HG03196 (cell line): Measurements from ENCODE around the gene PDE1C.

ENCODE experiments used
- ATAC-seq: cut with Tn5 transposase; IDR thresholded peaks from one replicate; pipeline ENCODE4 v1.9.1; 2021; ENCODE audit not compliant: unreplicated experiment

PDE1C gene

DNA sequence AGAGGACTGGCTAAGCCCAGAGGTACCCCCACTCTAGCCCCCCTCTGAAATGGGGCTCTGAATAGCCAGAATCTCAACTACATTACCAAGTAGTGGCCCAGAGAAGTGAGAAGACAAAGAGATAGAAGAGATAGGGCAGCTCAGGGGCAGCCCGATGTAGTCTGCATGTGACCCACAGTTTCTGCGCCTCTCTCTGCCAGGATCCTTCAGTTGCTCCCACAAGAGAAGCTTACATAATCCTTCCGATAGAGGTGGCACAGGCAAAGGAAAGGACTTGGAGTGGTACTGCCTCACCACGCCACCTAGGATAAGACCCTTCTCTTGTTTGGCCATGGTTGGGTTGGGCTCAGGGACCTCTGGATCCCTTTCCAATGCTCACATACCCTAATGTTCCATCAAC lies 5.4 kb upstream of the PDE1C start:
- no peak for ATAC-seq

- no peak for ATAC-seq
Observed at GRCh38 chr7:32074787-32075585, 4.8 kb upstream of the PDE1C start.

DNA sequence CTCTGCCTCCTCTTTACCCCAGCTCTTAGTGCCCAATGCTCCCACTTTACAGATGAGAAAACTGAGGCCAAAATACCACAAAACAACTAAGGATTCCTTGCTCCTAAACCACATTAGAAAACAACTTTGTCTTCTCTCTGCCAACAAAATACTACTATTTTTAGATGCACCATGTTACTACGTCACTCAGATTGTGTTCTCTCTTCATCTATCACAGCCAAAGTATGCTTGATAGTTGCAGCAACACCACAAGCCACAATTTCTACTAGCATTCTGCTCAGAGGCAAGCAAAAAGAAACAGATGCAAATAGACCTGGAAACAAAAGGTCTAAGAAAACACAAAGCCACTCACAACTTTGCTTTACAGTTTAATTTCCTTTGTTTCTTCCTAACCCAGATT lies 3.3 kb upstream of the PDE1C start:
- no peak for ATAC-seq

DNA sequence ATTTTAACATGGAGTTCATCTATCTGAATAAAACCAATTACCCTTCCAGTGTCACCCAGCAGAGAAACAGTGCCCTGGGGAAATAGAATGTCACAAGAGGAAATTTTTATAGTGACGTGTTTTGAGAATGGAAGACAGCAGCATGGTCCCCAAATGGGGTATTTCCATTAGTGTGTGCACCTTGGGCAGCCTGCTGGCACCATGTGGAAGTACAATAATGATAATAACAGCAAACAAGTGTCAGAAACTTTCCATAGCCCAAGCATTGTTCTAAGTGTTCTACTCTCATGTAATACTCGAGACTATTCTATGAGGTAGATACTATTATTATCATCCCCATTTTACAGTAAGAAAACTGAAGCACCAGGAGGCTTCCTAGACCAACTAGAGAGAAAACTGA lies 2.2 kb upstream of the PDE1C start:
- no peak for ATAC-seq

DNA sequence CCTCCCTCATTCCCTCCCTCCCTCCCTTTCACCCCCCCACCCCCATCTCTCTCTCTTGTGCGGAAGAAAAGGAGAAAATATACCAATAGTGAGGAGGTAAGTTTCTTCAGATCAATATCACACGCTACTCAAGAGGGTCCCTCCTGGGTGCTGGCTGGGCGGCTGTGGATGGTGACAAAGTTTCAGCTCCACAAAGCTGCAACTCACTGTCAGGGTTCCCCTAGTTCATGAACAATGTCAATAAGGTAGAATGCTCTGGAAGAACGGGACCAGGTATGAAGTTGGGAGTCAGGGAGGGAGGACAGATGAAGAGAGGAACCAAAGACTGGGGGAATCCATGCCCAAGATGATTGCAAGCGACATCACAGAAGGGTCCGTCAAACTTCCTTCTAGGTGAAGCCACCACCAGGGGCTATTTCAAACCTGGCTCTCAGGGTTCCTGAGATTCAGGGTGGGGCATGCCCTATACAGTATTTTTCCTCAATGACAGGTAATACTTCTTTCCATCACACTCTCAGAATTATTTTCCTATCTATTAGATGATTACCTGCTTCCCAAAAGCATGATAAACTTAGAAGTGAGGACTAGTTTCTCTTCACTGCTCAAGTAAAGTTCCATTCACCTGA lies 1.4 kb upstream of the PDE1C start:
- ATAC-seq: no peak

DNA sequence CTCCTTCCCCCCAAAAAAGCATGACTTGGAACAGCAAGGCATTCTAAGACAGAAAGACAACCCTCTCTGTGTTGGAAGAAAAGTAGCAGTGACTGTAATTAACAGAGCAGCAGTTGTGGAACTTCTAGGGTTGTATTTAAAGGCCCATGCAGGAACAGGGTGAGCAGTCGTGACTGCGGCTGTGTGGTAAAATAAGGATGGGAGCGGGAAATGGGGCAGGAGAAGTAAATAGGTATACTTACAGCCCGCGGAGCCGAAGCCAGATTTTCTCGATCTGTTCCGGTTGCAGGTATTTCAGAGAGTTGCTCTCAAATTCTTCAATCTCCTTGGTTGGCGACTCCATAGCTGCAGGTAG lies 179 bp downstream of the PDE1C start:
- no peak for ATAC-seq

DNA sequence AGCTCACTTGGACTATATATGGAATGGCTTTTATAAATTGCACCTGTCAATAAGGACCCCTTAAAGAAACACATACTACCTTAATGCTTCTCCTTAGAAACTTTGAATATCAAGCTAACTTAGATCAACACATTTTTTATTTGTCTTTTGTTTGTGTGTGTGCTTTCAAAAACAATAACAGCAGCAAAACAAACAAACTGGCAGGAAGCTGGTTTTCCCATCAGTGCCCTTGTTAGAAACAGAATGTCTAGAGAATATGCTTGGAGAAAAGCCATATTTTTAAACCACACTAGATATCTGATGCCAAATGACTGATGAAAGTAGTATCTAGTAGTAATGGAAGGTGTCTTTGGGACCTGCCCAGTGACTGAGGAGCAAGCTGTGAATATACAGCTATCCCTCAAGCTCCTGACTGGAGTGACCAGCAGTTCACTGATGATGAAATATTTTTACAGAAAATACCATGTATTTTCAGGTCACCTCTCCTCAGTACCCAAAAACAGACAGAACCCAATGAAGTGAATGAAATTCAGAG lies 1.0 kb downstream of the PDE1C start:
- no peak for ATAC-seq

- ATAC-seq: no peak
Observed at GRCh38 chr7:32068411-32069101, 1.7 kb downstream of the PDE1C start.

DNA sequence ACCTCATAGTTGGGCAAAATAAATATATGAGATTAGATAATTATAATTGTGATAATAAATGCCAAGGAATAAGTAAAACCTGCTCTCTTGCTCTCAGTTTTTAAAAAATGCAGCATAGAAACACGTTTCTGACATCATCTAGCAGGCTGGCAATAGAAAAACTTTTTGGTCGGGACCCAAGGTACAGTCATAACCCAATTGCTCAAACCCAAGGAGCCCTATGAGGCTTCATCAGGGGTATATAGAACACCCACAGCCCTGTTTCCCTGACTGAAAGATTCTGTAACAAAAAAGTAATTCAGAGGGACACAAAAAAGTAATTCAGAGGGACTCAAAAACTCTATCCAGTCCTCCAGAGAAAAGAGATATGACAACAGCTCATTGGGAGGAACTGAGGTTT lies 3.8 kb downstream of the PDE1C start:
- no peak for ATAC-seq

DNA sequence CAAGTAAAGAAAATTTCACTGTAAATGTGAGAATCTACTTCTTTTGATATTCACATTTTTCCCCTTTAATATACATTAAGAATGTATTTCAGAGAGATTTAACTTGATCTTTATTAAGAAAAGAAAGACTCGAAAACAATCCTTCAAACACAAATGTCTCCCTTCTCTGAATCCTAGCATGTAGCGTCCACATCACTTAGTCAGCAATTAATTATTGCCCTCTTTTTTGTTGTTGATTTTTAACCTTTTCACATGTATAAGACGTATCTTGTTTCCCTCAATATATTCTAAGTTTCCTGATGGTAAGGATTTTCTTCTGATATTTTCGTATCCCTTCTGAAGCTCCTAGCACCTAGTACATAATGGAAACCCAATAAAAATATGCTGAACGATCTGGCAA lies 6.6 kb downstream of the PDE1C start:
- ATAC-seq: no peak

GRCh38 chr7:32062150-32062549 lies 8.1 kb downstream of the PDE1C start:
- ATAC-seq: no peak

DNA sequence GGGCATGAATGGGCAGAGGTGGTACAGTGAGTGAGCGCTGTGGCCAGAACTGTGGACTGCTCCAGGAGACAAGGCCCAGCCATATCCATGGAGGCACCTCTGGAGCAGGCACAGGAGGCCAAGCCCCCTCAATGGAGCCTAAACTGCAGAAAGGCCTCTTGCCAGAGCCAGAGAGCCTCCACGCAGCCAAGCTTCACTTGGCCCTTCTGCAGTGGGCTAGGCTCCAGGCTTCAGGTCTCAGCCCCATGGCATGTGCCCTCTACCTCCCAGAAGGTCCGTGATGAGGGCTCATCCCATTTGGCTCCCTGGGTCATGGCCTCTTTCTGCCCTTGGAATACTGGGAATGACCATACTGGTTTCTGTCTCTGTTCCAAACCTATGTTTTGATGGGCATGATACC lies 8.9 kb downstream of the PDE1C start:
- ATAC-seq: no peak

GRCh38 chr7:32059289-32060011 lies 10.8 kb downstream of the PDE1C start:
- no peak for ATAC-seq

- ATAC-seq: no peak
Observed at GRCh38 chr7:32058002-32058401, 12.2 kb downstream of the PDE1C start.

DNA sequence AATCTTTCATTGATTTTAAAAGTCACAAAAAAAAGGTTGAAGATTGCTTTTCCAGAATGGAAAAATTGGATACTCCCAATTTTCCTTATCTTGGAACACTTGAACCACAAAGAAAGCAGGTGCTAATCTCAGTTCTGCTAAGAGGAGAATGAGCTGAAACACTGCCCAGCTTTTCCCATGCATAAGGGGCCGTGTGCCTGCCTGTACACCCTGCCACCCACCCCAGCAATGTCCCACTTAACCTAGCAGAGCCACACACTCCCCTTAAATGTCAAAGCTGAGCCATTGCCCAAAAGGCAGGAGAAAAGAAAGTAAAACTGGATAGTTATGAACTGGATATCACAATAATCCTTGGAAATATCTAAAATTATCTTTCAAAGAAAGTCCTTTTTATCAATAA lies 13.4 kb downstream of the PDE1C start:
- no peak for ATAC-seq

GRCh38 chr7:32053204-32053603 lies 17.0 kb downstream of the PDE1C start:
- ATAC-seq: no peak

DNA sequence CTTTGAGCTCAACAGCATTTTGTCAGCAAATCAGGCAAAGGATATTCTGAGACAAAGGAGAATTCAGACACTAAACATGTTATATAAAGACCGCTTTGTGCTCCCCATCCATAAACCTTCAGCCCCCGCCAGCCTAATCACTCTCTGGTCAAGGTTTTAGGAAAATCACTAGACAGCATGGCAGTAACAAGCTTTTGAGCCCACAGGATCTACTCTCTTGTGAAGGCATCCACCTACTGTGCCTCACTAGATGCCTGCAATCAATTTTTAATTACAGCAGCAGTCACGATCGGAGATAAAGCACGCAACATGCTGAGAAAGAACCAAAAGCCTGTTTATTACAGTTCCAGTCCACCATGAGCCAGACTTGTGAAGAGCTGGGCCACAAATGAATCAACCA lies 19.1 kb downstream of the PDE1C start:
- no peak for ATAC-seq

- no peak for ATAC-seq
Observed at GRCh38 chr7:32049599-32049998, 20.6 kb downstream of the PDE1C start.

DNA sequence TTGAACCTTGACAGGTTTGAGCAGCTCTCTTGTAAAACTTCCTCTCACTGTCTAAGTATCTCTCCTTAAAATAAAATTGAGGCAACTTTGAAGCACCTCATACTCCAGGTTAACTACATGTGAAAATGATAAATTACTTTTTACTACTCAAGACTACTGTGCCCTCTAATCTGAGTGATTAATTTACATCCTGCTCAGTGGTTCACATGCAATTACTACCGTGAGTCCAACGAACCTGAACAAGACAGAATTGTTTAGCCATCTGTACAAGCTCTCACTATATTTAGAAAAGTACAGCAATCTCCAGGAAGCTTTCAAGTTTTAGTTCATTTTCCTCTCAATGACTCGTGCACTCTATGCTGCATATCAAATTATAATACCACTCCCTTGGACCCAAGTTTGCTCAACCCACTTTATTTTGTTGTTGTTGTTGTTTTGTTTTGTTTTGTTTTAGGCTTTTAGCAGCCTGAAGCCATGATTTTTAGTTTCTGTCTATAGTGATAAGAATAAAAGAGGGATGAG lies 21.2 kb downstream of the PDE1C start:
- peak; percentile 77 for ATAC-seq

GRCh38 chr7:32047801-32048200 lies 22.4 kb downstream of the PDE1C start:
- no peak for ATAC-seq

DNA sequence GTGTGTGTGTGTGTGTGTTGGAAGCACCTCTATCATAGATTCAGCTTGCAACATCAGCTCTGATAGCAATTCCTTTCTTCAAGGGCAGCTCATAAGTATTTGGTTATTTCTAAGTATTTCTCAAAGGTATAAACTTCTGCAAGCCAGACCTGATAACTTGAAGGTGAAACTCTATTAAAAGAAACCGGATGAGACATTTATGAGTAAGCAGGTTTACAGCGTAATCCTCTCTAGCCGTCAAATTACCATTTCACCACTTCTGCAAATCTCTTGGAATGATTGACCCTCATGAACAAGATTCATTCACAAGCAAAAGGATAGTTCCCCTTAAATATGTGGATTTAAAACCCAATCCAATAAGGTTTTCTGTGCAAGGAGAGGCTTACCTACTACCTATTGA lies 23.1 kb downstream of the PDE1C start:
- ATAC-seq: no peak
